Stimulated activated CD8-positive, alpha-beta memory T cell treated with anti-CD3 and anti-CD28 coated beads, Interleukin-4, amount 100 ng/mL, for 48 hours (primary cell): ENCODE results near the gene LEFTY2.
A peak's percentile ranks its signal among the peaks of the same experiment; 100 is the strongest.
"Not testable (repeated sequence)": the region's sequence is repeated elsewhere in the genome, so short reads cannot be mapped to it uniquely, and the experiment has no call there.

ENCODE experiments used
- DNase-seq: peaks from one replicate; pipeline ENCODE4 v3.0.0-alpha.2; 2020

LEFTY2 gene, protein sequence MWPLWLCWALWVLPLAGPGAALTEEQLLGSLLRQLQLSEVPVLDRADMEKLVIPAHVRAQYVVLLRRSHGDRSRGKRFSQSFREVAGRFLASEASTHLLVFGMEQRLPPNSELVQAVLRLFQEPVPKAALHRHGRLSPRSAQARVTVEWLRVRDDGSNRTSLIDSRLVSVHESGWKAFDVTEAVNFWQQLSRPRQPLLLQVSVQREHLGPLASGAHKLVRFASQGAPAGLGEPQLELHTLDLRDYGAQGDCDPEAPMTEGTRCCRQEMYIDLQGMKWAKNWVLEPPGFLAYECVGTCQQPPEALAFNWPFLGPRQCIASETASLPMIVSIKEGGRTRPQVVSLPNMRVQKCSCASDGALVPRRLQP

DNA sequence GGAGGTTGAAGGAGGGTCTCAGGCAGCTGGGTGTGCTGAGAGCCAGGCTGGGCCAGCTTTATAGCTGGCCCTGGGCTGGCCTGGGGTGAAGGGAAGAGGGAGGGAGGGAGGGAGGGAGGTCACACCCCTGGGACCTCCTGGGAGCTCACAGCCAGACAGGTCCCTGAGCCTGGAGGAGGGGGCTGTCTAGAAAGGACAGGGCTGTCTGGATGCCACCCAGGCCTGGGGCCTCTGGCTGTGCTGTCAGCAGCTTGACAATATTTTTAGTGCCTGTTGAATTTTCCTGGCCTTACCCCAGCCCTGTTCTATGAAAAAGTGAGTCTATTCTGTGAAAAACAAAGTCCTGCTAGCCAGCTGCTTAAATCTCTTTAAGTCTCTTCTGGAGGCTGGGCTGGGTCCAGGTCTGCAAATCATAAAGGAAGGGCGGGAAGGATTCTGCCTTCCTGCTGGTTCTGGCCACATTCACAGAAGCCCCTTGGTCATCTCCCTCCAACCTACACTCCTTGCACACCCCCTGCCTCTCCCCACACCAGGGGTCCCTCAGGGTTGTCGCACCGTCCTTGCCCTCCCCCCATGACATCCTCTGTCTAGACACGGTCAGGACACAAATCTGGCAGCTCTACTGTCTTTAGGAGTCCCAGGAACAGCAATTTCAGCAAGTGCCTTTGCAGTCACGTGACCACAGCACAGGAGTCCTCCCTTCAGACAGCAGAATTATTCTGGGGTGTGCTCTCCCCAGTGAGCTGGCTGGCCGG, at the start of gene LEFTY2:
LEFTY2 (minus strand) TSS at position 34 of the 755 bp plus-strand sequence. CDS start 80 bp downstream, outside the sequence.
- no peak for DNase-seq

DNA sequence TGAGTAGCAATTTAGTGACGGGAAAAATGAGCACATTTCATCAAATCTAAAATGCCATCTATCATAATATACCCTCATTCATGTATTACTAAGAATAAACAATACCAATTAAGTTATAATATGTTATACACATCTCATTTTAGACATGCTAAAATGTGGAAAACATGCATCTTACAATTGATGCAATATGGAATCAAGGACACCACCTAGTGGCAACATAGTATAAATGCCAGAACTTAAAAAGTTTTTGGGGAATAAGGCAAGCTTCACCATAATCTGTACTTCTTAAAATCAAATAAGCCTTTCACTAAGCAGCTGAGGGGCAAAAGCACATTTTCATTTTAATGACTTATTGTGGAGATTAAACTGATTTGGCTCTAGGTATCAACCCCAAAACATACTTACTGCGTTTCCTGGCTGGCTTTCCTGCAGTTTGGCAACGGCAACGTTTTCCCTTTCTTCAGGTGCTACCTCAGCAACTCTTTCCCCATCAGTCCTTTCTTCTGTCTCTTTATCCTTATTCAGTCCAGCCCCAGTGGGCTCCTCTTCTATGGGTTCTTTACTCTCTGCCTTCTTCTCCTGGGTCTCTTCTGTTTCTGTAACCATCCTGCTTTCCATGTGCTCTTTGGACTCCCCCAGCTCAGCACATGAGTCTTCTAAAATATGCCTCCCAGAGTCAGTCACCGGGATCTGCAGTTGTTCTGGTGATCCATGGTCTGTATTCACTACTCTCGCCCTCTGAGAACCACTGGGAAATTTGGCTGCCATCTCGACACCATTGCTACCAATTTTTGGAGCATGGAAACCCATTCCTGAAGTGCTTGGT, 46.7 kb upstream of the LEFTY2 start:
- DNase-seq, result no peak

DNA sequence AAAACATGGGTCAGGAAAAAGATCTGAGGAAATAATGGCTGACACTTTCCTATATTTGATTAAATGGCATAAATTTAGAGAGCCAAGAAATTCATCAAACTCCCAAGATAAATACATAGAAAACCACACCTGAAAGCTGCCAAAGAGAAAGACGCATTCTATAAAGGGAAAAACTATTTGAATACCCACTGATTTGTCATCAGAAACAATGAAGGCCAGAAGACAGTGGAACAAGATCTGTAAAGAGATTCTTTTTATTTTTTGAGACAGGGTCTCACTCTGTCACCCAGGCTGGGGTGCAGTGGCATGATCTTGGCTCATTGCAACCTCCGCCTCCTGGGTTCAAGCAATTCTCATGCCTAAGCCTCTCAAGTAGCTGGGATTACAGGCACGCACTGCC, 40.7 kb upstream of the LEFTY2 start:
- DNase-seq, result no peak

DNA sequence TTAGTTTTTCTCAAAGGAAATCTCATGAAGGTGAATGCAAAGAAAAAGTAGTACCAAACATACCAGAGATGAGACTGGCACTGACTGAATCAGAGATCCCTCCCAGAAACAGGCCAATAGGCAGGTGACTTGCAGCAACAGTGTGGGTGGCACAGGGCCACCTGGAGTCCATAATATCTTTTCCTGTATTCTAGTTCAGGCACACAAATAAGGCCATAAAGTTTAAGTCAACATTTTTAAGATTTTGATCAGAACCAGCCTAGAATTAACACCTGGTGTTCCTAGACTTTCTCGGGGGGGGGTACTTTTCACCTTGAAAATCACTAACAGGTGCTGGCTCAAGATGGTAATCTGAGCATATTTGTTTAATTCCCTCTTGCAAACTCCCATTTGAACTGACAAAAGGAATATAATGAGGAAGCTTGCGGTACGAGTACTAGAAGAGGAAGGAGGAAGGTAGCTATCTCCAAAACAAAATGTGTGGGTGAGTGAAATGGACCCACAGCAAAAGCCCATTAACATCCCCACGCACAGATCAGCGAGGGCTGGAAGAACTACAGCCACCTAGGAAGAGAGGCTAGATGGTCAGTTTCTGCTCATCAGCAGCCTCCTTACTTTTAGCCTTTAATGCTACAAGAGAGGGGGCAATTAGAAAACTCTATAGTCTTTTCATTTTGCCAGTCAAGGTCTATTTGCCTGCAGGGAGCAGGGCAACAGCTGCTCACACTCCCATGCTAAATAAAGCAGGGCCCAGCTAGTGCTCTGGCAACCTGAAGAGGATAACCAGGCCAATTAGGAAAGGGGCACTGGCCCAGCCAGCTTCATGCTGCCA, 39.2 kb upstream of the LEFTY2 start:
- DNase-seq, result no peak

DNA sequence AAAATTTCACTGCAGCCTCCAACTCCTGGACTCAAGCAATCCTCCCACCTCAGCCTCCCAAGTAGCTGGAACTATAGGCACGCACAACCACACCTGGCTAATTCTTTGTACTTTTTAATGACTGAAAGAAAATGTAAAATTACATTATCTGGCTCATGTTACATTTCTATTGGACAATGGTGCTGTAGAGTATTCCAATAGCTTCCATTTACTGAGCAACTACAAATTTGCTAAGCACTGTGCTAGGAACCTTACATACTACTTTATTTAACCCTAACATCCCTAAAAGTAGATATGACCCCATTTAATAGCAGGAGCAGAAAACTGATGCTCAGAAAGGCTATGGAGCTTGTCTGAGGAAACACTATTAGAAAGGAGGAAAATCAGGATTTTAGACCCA, 38.4 kb upstream of the LEFTY2 start:
- no peak for DNase-seq

DNA sequence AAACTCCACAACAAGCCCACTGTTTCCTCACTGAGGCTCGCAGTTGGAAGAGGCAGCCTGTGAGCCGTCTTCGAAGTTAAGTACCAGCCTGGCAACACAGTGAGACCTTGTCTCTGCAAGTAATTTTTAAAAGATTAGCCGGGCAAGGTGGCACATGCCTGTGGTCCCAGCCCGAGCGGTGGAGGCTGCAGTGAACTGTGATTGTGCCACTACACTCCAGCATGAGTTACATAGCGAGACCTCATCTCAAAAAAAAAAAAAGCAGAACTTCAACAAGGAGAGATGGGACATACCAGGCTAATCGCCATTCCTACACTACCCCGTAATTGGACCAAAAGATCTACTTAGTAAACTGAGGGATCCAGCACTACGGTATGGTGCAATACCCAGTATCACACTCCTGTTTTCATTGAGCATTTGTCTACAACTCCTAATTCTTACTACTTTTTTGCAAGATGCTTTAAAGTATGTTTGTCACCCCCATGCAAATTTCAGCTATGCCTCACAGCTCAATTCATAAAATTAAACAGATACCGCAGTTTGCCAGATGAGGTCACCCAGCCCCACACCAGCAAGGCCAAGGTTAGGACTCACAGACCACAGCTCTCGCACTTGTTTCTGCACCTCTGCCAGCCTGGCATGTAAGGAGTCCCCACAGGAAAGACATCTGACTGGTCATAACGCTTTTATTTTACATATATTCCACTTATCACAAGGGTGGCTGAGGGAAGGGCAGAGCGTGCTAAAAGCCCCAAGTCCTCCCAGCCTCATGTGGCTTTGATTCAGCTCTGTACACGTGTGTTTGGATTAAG, 37.1 kb upstream of the LEFTY2 start:
- no peak for DNase-seq

DNA sequence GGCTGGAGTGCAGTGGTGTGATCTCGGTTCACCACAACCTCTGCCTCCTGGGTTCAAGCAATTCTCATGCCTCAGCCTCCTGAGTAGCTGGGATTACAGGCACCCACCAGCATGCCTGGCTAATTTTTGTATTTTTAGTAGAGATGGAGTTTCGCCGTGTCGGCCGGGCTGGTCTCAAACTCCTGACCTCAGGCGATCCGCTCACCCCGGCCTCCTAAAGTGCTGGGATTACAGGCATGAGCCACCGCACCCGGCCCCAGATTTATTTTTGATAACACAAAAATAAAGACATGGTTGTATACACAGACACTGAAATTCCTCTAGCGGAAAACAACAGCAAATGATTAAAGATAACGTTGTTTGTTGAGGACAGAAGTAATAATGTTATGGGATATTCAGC, 34.1 kb upstream of the LEFTY2 start:
- DNase-seq, result not testable (repeated sequence)

DNA sequence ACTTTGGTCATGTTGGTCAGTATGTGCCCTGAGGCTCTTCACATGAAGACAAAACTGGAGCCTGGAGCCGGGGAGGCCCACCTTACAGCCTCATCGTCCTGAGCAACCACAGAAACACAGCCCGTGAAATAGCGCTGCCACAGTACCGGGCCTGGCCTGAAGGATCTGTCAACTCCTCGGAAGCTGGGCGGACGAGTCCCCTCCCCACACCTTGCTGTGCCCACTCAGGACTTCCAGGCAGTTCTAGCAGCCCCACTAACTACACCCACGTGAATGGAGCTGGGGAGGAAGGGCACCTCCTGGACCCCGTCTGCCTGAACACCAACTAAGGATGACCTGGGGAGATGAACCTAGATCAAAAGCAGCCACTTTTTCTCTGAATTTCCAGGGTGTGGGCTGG, 33.4 kb upstream of the LEFTY2 start:
- no peak for DNase-seq

DNA sequence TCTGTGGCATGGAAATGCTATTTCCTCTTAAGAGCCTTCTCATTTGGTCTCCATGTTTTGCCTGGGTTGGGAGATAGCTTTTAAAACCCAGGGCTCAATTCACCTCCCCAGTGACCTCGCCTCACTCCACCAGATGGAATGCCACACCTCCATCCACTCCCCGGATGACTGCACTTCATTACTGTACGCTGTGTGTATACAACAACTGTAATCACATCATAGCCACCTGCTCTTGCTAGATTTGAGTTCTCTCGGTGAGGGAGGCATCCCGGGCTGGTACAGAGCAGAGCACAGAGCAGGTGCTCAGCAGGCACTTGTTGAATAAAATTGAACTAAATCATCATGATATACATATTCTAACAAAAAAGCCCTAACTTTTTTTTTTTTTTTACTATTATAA, 32.1 kb upstream of the LEFTY2 start:
- no peak for DNase-seq

DNA sequence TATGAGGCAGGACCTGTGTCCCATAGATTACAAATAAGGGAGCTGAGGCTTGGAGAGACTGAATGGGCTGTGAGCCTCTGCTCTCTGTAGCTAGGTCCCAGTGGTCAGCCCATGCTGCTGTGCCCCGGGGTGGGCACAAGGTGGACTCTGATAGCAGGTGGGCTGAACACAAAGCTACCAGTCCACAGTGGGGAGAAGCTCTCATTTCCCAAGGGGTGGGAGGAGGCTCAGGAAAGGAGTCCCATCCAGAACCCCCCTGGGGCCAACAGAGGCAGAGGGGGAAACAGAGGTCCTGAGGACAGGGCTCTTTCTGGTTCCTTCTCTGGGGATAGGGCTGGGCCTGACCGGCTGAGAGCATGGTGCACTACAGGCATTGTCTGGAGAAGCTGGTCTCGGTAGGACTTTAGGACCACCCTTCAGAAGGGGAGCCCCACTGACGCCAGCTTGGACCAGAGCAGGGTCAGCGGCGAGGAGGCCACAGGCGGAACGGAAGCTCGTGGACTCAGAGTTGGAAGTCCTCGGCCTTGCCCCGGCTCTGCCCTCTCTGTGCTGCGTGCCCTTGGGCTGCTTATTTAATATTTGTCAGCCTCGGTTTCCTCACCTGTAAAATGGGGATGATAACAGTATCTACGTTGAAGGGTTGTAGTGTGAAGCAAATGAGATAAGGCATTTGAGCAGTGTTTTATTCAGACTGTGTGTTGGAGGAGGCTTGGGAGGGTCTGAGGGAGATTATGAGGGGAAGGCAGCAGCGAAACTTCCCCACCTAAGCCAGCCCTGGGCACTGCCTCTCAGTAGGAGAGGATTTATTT, 31.5 kb upstream of the LEFTY2 start:
- no peak for DNase-seq

DNA sequence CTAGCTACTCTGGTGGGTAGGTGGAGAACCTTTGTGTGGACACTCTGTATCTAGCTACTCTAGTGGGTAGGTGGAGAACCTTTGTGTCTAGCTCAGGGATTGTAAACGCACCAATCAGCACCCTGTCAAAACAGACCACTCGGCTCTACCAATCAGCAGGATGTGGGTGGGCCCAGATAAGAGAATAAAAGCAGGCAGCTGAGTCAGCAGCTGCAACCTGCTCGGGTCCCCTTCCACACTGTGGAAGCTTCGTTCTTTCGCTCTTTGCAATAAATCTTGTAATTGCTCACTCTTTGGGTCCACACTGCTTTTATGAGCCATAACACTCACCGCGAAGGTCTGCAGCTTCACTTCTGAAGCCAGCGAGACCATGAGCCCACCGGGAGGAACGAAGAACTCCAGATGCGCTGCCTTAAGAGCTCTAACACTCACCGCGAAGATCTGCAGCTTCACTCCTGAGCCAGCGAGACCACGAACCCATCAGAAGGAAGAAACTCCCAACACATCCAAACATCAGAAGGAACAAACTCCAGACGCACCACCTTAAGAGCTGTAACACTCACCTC, 29.7 kb upstream of the LEFTY2 start:
- DNase-seq, result not testable (repeated sequence)

DNA sequence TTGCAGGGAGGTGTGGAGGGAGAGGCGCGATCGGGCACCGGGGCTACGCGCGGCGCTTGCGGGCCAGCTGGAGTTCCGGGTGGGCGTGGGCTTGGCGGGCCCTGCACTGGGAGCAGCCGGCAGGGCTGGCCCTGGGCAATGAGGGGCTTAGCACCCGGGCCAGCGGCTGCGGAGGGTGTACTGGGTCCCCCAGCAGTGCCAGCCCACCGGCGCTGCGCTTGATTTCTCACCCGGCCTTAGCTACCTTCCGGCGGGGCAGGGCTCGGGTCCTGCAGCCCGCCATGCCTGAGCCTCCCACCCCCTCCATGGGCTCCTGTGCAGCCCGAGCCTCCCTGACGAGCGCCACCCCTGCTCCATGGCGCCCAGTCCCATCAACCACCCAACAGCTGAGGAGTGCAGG, 28.7 kb upstream of the LEFTY2 start:
- not testable (repeated sequence) for DNase-seq

DNA sequence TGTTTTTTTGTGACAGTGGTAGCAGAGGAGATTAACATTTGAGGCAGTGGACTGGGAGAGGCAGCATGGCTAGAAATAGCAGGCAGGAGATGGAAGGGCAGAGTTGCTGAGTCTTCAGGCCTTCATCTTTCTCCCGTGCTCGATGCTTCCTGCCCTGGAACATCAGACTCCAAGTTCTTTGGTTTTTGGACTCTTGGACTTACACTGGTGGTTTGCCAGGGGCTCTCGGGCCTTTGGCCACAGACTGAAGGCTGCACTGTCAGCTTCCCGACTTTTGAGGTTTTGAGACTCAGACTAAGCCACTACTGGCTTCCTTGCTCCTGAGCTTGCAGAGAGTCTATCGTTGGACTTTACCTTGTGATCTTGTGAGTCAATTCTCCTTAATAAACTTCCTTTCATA, 24.2 kb upstream of the LEFTY2 start:
- DNase-seq, result no peak

DNA sequence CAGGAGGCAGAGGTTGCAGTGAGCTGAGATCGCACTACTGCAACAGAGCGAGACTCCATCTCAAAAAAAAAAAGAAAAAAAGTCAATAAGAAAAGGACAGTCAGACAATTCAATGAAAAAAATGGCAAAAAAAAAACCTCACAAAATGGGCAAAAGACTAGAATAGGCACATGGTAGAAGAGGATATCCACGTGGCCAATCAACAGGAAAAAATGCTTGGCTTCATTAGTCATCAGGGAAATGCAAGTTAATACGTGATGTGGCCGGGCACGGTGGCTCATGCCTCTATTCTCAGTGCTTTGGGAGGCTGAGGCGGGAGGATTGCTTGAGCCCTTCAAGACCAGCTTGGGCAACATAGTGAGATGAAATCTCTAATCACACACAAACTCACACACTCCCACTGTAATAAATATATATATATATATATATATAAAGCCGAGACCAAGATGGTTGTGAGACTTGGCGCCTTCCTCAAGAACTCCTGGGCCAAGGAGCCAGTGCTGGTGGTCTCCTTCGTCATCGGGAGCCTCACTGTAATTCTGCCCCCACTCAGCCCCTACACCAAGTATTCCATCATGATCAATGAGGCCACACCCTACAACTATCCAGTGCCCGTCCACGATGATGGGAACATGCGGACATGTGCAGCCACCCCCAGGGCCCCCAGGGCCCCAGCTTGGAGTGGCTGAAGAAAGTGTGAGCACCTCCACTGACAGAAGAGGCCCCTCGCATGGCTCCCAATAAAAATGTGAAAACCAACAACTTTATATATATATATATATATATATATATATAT, 22.9 kb upstream of the LEFTY2 start:
- no peak for DNase-seq

DNA sequence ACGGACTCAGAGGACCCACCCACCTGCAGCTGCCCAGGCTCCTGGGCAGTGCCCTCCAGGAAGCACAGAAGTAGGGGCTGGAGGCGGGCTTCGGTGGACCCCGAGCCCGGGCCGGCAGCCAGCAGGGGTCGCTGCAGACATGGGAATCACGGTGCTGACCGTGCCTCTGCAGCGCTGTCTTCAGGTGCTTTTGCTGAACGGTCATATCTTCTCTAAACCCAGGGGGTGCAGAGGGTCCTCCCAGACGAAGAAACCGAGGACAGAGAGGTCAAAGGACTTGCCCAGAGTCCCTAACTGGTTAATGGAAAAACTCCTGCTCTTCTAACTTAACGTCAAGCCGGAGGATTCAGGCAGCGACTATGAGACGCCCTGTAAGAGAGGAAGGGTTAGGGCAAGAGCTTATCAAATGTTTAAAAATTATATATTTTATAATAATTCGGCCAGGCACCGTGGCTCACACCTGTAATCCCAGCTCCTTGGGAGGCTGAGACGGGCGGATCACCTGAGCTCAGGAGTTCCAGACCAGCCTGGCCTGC, 21.5 kb upstream of the LEFTY2 start:
- DNase-seq, result peak; percentile 92

DNA sequence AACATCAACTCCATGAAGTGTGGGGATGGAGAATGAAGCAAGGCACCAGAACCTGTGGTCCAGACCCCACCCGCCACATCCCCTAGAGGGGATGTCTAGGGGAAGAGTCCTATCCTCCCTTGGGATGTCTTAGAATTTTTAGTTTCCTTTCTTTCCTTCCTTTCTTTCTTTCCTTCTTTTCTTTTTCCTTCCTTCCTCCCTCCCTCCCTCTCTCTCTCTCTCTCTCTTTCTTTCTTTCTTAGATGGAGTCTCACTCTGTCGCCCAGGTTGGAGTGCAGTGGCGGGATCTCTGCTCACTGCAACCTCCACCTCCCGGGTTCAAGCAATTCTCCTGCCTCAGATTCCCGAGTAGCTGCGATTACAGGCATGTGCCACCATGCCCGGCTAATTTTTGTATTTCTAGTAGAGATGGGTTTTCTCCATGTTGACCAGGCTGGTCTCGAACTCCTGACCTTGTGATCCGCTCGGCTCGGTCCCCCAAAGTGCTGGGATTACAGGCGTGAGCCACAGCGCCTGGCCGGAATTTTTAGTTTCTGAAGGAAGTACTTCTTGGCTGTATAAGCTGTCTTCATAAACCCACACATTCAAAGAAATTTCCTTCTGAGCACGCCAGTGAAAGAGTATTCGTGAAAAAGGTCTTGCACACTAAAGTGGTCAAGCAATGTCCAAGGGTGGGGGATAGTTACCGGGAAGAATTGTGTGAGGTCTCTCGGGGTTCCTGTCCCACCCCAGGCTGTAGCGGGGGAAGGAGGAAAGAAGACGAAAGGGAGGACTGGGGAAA, 20.8 kb upstream of the LEFTY2 start:
- no peak for DNase-seq

DNA sequence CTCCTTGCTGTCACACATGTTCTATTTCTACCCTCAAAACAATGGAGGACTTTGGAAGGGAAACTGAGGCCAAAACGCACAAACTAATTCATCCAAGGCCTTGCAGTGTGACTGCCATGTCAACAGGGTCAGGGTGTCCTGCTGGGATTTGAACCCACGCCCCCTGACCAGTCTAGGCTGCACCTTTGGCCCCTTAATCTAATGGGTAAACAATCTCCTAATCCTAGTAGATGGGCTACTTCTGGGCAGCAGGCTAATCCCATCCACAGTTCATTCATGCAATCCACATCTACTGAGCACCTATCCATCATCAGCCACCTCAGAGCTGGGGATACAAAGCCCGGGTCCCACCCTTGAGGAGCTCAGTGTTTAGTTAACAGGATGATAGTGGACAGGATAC, 17.0 kb upstream of the LEFTY2 start:
- DNase-seq, result no peak

DNA sequence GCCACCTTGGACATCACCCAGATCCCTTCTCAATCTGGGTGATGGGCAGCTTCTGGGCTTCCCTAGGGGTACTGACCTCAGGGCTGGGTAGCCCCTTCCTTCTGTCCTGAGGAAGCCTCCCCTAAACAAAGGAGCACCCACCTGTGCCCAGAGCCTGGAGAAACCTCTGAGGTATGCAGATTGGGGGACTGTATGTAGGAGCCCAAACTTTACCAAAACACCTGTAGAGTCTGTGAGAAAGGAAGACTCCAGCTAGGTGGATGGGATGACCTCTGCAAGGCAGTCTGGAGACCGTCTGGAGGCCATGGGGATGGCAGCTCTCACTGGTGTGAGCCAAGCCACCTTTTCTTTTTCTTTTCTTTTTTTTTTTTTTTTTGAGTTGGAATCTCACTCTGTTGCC, 13.7 kb upstream of the LEFTY2 start:
- no peak for DNase-seq
